Breast epithelium (tissue), 4 donors: ENCODE data around the gene CMSS1. TPM values are rescaled to one million over a fixed set of nuclear protein-coding genes. Genes with fewer than 3 reads are reported as not detected.
A peak's percentile ranks its signal among the peaks of the same experiment; 100 is the strongest.

Source experiments
- DNase-seq, 2 donors: peaks; one replicate each; pipeline ENCODE4 v3.0.0-alpha.2; 2019; ENCODE audit warnings: low spot score in 2 of 2
- H3K27ac ChIP-seq, 2 donors: fragments of 200-600 bp; sonication (generic) in 1 of 2; one replicate each; pipeline ENCODE4 v1.5.1; 2016 to 2019; ENCODE audit warnings: mild to moderate bottlenecking in 1 of 2
- H3K27me3 ChIP-seq, 2 donors: fragments of 200-600 bp; sonication (generic) in 1 of 2; one replicate each; pipeline versions ENCODE4 v1.5.1 to v1.6.0; 2017 to 2019; ENCODE audit warnings: control low read depth in 1 of 2, mild to moderate bottlenecking in 1 of 2
- H3K36me3 ChIP-seq: fragments of 200-600 bp; one replicate; pipeline ENCODE4 v1.5.1; 2019
- H3K4me1 ChIP-seq, 2 donors: fragments of 200-600 bp; sonication (generic); one replicate each; pipeline ENCODE4 v1.5.1; 2016 to 2019; ENCODE audit warnings: control low read depth in 1 of 2
- H3K4me3 ChIP-seq, 3 donors: fragments of 200-600 bp; sonication (generic); 1 replicate in 2 of 3; 2 replicates in 1 of 3; pipeline ENCODE4 v1.5.1; 2016 to 2019; ENCODE audit warnings: mild to moderate bottlenecking in 3 of 3, moderate library complexity in 2 of 3
- H3K9me3 ChIP-seq, 2 donors: fragments of 200-600 bp; sonication (generic) in 1 of 2; one replicate each; pipeline ENCODE4 v1.5.1; 2016 to 2019; ENCODE audit warnings: control low read depth in 1 of 2
- POLR2A ChIP-seq: fragments of 450-650 bp; IDR thresholded peaks from one replicate; pipeline ENCODE4 v1.6.1; 2016; ENCODE audit warnings: antibody characterized with exemption, mild to moderate bottlenecking, moderate library complexity
- POLR2AphosphoS5 ChIP-seq, 3 donors: sonication (generic); formaldehyde crosslinking; IDR thresholded peaks; one replicate each; pipeline ENCODE4 v1.6.1; 2017; ENCODE audit warnings: antibody characterized with exemption in 3 of 3
- intact Hi-C: fragments of 100-400 bp; cut with DNase I; formaldehyde crosslinking; loops from one replicate; pipeline ENCODE4 v1.15.1; 2023; ENCODE audit warnings: low total_unique reads
- total RNA-seq, 3 donors: library from RNA; depleted of rRNA; stranded (reverse); fragments of >200 nt; gene quantifications; one replicate each; pipeline ENCODE4 v1.1.0, GENCODE V29; 2016
- TF ChIP-seq, protein P1 (sequence below), 3 donors: fragments of 450-650 bp; IDR thresholded peaks; one replicate each; pipeline ENCODE4 v1.5.1; 2016 to 2017; ENCODE audit warnings: antibody characterized with exemption in 3 of 3, mild to moderate bottlenecking in 3 of 3, moderate library complexity in 3 of 3

CMSS1 gene
- total RNA-seq, 3 donors from 2014 or later, result 15.5 to 35.4 (median 16.1) TPM

DNA sequence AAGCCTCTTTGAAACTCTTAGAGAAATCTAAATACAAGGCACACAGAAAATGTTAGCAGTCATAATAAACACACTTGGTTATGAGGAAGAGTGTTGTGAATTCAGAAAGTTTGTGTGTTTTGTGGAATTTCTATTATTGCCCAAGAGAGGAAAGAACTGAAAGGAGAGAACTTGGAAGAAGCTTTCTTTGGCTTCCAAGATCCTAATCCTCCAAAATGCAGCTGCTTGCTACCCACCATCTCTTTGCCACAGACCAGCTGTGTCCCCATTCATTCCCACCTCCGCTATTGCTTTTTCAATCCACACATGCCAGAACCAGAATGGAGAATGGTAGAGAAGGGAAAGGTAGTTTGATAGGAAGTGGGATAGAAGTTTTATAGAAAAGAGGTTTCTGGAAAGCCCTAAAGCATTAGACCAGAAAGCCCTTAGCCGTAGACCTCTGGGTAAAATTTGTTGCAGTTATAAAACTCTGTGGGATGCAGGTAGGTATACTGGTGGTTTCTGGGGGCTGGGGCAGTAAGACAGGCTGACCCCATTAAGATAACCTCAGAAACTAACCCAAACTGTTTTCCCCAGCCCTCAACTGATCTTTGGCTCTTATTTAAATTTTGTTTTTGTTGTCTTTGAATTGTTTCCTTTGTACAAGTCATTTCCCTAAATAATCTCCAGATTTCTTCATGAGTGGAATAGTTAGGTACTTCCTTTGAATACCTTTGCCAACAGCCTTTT lies 188.2 kb downstream of the CMSS1 start:
- TF ChIP-seq POLR2A (no peak), POLR2AphosphoS5 (IDR thresholded peaks at IDR 0.05) (no peak)
- TF ChIP-seq, protein P1, sequence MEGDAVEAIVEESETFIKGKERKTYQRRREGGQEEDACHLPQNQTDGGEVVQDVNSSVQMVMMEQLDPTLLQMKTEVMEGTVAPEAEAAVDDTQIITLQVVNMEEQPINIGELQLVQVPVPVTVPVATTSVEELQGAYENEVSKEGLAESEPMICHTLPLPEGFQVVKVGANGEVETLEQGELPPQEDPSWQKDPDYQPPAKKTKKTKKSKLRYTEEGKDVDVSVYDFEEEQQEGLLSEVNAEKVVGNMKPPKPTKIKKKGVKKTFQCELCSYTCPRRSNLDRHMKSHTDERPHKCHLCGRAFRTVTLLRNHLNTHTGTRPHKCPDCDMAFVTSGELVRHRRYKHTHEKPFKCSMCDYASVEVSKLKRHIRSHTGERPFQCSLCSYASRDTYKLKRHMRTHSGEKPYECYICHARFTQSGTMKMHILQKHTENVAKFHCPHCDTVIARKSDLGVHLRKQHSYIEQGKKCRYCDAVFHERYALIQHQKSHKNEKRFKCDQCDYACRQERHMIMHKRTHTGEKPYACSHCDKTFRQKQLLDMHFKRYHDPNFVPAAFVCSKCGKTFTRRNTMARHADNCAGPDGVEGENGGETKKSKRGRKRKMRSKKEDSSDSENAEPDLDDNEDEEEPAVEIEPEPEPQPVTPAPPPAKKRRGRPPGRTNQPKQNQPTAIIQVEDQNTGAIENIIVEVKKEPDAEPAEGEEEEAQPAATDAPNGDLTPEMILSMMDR (IDR thresholded peaks at IDR 0.05), result no peak
- H3K9me3 ChIP-seq, result no peaks in the 10 kb centered on the region

GRCh38 chr3:100006570-100007271 lies 189.1 kb downstream of the CMSS1 start:
- intact Hi-C loops, result loop anchor here (10.0 kb wide), 1 partner anchor 88 kb away; no protein-coding TSS in a partner anchor
- Histone ChIP-seq H3K36me3 (no peaks in the 10 kb centered on the region), H3K9me3 (no peaks in the 10 kb centered on the region), H3K27me3 (no peaks in the 10 kb centered on the region), H3K4me1 (no peaks in the 10 kb centered on the region), H3K27ac (no peak overlapping the region), H3K4me3 (no peak overlapping the region)
- no peak for DNase-seq
- no peak for TF ChIP-seq POLR2AphosphoS5 (IDR thresholded peaks at IDR 0.05)
- TF ChIP-seq, protein P1 (IDR thresholded peaks at IDR 0.05), result no peak

More for the DNA sequence above, 188.2 kb downstream of the CMSS1 start:
- Histone ChIP-seq H3K4me1 (no peaks in the 10 kb centered on the region), H3K27me3 (no peaks in the 10 kb centered on the region), H3K4me3 (no peak overlapping the region), H3K36me3 (no peaks in the 10 kb centered on the region), H3K27ac (peak overlapping the region; percentile 10 to 20)
- DNase-seq, result no peak
- intact Hi-C loops, result loop anchor here (10.0 kb wide), 1 partner anchor 89 kb away; no protein-coding TSS in a partner anchor

DNA sequence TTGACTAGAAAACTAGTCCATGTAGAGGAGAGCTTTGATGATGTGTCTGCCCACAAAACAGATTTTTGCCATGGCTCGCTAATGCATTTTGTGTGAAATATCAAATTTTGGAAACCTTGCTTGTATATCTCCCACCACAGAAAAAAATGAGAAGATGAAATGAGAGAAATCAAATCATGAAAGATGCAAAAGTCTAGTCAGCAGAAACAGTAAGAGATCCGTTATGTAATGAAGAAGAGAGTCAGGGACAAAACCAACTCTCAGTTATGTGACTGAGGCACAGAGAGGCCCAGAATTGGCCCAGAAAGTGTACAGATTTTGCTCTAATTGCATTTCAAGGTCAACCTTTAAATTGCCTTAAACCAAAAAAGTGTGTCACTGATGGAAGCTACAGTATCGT lies 189.7 kb downstream of the CMSS1 start:
- H3K9me3 ChIP-seq, result no peaks in the 10 kb centered on the region
- H3K4me1 ChIP-seq, result no peaks in the 10 kb centered on the region
- H3K27me3 ChIP-seq, result no peaks in the 10 kb centered on the region
- H3K4me3 ChIP-seq, result no peak overlapping the region
- no peak for DNase-seq
- no peak overlapping the region for H3K27ac ChIP-seq
- no peaks in the 10 kb centered on the region for H3K36me3 ChIP-seq
- intact Hi-C loops, result loop anchor here (10.0 kb wide), 1 partner anchor 87 kb away; no protein-coding TSS in a partner anchor
- TF ChIP-seq, protein P1 (IDR thresholded peaks at IDR 0.05), result no peak
- TF ChIP-seq POLR2A (no peak), POLR2AphosphoS5 (IDR thresholded peaks at IDR 0.05) (no peak)

GRCh38 chr3:100008081-100008698 lies 190.5 kb downstream of the CMSS1 start:
- intact Hi-C loops, result loop anchor here (10.0 kb wide), 1 partner anchor 87 kb away; no protein-coding TSS in a partner anchor
- DNase-seq, result no peak
- Histone ChIP-seq H3K27me3 (no peaks in the 10 kb centered on the region), H3K4me1 (no peaks in the 10 kb centered on the region), H3K4me3 (no peak overlapping the region), H3K9me3 (no peaks in the 10 kb centered on the region), H3K36me3 (no peaks in the 10 kb centered on the region), H3K27ac (no peak overlapping the region)
- no peak for TF ChIP-seq POLR2A
- TF ChIP-seq POLR2AphosphoS5 (IDR thresholded peaks at IDR 0.05), result no peak
- TF ChIP-seq, protein P1 (IDR thresholded peaks at IDR 0.05), result no peak
